HG02678 (cell line): ENCODE data around the gene TRMT6.

Experiments
- ATAC-seq: cut with Tn5 transposase; IDR thresholded peaks from one replicate; pipeline ENCODE4 v1.9.1; 2021; ENCODE audit warnings: mild to moderate bottlenecking, moderate library complexity; ENCODE audit not compliant: unreplicated experiment

The TRMT6 gene

GRCh38 chr20:5950271-5951031 lies at the start of gene TRMT6, which contains the start of gene MCM8:
TRMT6 (minus strand) TSS chr20:5950533; CDS start chr20:5950405, 128 bp downstream.
MCM8 (plus strand) TSS chr20:5950652; CDS start chr20:5952016, 1,364 bp downstream.
- ATAC-seq, result peak; percentile 99

- no peak for ATAC-seq
Observed at GRCh38 chr20:5999783-6000182, 49.5 kb upstream of the TRMT6 start.

- ATAC-seq, result peak; percentile 98
Observed at GRCh38 chr20:5996765-5997164, 46.4 kb upstream of the TRMT6 start.

- ATAC-seq, result no peak
Observed at GRCh38 chr20:5991623-5992441, 41.5 kb upstream of the TRMT6 start.

- ATAC-seq, result no peak
Observed at GRCh38 chr20:5990946-5991345, 40.6 kb upstream of the TRMT6 start.

- ATAC-seq, result no peak
Observed at GRCh38 chr20:5989539-5989938, 39.2 kb upstream of the TRMT6 start.

GRCh38 chr20:5987383-5987782 lies 37.0 kb upstream of the TRMT6 start:
- ATAC-seq, result no peak

GRCh38 chr20:5980720-5981538 lies 30.6 kb upstream of the TRMT6 start:
- ATAC-seq, result no peak

GRCh38 chr20:5979801-5980200 lies 29.5 kb upstream of the TRMT6 start:
- no peak for ATAC-seq

- ATAC-seq, result no peak
Observed at GRCh38 chr20:5977975-5978374, 27.6 kb upstream of the TRMT6 start.

- no peak for ATAC-seq
Observed at GRCh38 chr20:5977223-5977622, 26.9 kb upstream of the TRMT6 start.

- ATAC-seq, result no peak
Observed at GRCh38 chr20:5975778-5976177, 25.4 kb upstream of the TRMT6 start.

- ATAC-seq, result no peak
Observed at GRCh38 chr20:5974531-5974930, 24.2 kb upstream of the TRMT6 start.

GRCh38 chr20:5973971-5974370 lies 23.6 kb upstream of the TRMT6 start:
- ATAC-seq, result no peak

- ATAC-seq, result no peak
Observed at GRCh38 chr20:5973172-5973571, 22.8 kb upstream of the TRMT6 start.

GRCh38 chr20:5971203-5971602 lies 20.9 kb upstream of the TRMT6 start:
- ATAC-seq, result no peak

- no peak for ATAC-seq
Observed at GRCh38 chr20:5970381-5970780, 20.0 kb upstream of the TRMT6 start.

- no peak for ATAC-seq
Observed at GRCh38 chr20:5969940-5970339, 19.6 kb upstream of the TRMT6 start.

- no peak for ATAC-seq
Observed at GRCh38 chr20:5969348-5969935, 19.1 kb upstream of the TRMT6 start.

- ATAC-seq, result no peak
Observed at GRCh38 chr20:5968462-5968861, 18.1 kb upstream of the TRMT6 start.

- no peak for ATAC-seq
Observed at GRCh38 chr20:5967469-5967868, 17.1 kb upstream of the TRMT6 start.
